GM18868 (cell line): ENCODE results near the gene SEPTIN12.
"Not testable (repeated sequence)": the region's sequence is repeated elsewhere in the genome, so short reads cannot be mapped to it uniquely, and the experiment has no call there.

Experiments
- ATAC-seq: cut with Tn5 transposase; IDR thresholded peaks from one replicate; pipeline ENCODE4 v1.9.1; 2021; ENCODE audit warnings: mild to moderate bottlenecking, moderate library complexity; ENCODE audit not compliant: unreplicated experiment

SEPTIN12 gene

DNA sequence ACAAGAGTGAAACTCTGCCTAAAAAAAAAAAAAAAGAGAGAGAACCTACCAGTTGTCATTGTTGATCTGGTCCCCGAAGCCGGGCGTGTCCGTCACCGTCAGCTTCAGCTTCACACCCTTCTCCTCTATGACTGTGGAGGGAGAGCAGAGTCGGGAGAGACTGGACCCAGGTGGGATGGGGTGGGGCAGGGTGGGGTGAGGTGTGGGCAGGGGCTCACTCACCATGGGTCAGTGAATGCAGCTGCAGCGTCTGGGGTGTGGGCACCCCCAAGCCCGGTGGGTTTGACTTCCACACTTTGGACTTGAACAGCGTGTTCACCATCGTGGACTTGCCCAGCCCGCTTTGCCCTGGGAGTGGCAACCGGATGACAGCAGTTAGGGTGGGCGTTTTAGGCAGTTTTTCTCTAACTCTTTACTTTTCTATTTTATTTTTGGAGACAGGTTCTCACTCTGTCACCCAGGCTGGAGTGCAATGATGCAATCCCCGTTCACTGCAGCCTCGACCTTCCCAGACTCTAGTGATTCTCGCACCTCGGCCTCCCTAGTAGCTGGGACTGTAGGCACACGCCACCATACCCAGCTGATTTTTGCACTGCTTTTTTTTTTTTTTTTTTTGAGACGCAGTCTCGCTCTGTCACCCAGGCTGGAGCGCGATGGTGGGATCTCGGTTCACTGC lies 2.2 kb downstream of the SEPTIN12 start:
- no peak for ATAC-seq

DNA sequence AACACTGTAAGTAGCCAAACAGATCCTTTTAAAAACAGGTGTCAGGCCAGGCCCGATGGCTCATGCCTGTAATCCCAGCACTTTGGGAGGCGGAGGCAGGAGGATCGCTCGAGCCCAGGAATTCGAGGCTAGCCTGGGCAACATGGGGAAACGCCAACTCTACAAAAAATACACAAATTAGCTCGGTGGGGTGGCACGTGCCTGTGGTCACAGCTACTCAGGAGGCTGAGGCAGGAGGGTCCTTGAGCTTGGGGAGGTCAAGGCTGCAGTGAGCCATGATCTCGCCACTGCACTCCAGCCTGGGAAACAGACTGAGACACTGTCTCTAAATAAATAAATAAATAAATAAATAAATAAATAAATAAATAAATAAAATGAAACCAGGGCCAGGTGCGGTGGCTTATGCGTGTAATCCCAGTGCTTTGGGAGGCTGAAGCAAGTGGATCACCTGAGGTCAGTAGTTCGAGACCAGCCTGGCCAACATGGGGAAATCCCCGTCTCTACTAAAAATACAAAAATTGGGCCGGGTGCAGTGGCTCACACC lies 3.6 kb downstream of the SEPTIN12 start:
- not testable (repeated sequence) for ATAC-seq

DNA sequence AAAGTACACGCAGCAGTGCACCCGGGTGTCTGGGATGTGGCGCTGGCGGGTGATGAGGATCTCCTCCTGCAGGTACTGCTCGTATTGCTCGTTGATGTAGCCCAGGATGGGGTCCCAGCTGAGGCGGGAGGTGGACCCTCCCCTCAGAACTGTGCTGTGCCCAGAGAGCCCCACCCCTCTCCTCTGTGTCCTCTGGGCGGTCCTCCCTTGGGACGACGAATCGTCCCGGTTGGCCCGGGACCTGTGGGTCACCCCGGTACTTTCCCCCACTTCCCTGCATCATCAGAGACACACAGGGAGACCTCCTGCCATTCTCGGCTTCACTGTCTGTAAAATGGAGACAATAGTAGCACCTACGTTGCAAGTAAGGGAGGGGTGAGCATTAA lies 4.2 kb downstream of the SEPTIN12 start:
- ATAC-seq, result no peak

DNA sequence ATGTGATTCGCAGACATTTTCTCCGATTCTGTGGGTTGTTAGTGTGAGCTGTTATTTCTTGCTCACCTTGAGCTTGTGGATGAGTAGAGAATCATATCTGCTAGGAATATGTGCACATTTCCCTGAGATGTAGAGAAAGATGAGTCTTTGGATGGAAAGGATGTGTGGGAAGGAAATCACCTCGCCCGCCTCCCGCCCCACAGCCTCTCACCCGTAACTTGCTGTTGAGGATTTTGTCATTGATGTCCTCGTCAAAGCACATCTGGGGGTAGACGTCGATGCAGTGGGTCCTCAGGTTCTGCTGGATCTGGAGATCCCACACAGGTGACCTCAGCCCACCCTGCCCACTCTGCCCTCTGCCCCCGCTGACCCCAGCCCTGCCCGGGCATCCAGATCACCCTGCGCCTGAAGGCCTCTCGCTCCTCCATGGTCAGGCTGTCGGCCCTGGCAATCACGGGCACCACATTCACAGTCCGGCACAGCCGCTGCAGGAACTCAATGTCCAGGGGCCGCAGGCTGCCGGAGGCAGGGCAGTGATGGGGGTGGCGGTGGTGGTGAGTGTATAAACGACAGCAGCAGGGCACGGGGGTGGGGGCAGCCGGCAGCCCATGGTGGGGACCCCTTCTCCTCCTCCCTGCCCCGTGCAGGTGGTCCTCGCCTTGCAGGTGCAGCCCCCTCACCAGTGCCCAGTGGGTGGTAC lies 4.7 kb downstream of the SEPTIN12 start:
- ATAC-seq, result no peak

DNA sequence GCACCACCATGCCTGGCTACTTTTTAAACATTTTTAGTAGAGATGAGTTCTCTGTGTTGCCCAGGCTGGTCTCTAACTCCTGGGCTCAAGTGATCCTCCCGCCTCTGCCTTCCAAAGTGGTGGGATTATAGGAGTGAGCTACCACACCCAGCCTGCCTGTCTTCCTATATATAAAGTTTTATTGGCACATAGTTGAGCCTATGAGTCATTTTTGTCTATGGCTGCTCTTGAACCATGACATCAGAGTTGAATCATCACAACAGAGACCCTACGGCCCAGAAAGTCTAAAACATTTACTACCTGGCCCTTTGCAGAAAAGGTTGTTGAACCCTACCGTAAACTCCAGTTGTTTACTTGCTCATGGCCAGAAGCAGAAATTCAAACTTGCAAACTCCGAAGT lies 7.9 kb downstream of the SEPTIN12 start:
- no peak for ATAC-seq

DNA sequence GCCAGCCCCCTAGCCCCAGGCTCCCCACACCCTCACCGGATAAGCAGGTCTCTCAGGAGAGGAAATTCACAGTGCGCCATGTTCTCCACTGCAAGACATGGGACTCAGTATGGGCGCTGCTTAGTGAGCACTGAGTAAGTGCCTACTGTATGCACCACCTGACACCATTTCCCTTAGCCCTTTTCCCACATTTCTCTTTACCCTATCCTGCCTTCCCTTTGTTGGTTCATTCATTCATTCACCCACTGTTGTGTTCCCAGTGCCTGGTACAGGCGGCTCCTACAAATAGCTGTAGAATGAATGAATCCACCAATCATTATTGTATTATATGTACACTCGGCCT lies 10.1 kb downstream of the SEPTIN12 start:
- no peak for ATAC-seq

DNA sequence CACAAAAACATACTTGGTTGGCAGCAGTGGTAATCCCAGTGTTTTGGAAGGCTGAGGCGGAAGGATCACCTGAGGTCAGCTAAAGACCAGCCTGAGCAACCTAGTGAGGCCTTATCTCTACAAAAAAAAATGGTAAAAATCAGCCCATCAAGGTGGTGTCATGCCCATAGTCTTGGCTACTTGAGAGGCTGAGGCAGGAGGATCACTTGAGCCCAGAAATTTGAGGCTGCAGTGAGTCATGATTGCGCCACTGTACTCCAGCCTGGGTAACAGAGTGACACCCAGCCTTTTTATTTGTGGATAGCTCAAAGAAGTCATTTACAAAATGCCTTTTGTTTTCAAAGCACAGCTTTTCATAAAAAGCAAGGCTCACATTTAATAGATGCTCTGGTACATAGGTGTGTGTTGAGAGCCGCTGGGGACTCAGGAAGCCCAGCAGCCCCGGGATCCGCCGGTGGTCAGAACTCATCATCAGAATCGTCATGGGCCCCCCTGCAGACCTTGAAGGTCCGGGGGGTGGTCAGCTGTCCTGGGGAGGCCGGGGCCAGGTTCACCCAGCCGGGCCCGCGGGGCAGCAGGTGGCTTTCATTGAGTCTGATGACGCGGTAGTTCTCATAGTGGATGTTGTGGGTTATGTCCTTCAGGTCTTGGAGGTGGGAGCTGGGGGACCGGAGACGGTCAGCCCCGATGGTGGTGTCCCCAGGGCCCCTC lies 10.7 kb downstream of the SEPTIN12 start:
- ATAC-seq, result no peak

DNA sequence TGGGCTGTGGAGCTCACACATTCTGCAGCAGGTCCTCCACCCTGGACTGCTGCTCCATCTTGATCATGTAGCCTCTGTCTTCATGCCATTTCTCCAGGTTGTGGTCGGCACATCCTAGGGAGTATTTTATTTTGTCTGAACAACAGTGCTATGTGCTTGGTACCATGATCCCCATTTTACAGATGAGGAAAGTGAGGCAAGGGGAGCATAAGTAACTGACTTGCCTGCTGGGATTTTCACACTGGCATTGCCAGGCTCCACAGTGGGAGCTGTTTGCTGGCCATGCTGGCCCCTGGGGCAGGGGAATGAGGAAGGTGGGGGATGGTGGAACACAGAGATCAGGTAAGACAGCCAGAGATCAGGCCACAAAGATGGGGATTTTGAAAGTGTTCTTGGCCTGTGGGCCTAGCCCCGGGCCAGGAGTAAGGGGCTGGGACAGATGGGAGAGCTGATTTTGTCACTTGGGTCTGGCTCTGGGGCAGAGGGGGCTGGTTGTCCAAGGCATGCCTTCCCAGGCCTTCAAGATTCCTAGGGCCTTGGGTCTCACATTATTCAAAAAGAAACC lies 11.9 kb downstream of the SEPTIN12 start:
- no peak for ATAC-seq

DNA sequence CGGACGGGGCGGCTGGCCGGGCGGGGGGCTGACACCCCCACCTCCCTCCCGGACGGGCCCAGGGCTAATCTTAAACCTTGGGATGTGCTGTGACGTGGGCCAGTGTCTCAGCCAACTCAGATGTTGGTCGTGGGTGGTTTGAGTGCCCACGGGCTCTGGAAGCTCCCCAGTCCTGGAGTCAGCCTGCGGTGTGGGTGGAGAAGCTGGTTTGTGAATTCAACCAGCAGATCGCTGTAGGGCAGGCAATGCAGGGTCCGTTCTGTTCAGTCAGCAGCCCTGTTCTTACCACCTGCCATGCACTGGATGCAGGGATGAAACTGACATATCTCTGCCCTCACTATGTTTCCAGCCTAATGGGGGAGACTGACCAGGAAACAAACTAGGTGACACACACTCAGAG lies 13.1 kb downstream of the SEPTIN12 start:
- no peak for ATAC-seq

DNA sequence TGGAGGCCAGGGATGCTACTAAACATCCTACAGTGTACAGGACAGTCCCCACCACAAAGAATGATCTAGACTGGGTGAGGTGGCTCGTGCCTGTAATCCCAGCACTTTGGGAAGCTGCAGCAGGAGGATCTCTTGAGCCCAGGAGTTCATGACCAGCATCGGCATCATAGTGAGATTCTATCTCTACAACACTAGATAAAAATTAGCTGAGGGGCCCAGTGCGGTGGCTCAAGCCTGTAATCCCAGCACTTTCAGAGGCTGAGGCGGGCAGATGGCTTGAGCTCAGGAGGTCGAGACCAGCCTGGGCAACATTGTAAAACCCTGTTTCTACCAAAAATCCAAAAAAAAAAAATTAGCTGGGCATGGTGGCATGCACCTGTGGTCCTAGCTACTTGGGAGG lies 15.8 kb downstream of the SEPTIN12 start:
- no peak for ATAC-seq

DNA sequence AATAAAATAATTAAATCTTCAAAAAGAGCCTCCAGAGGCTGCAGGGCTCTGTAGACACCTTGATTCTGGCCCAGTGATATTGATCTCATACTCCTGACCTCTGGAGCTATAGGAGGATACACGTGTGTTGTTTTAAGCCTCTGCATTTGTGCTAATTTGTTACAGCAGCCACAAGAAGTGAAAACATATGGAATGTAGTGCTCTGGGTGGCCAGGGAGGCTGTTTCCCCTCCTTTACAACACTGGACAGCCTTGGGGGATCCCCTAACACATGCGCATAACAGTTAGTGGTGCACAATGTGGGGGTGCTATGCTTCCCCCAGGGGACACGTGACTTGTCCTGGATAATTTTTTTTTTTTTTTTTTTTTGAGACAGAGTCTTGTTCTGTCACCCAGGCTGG lies 16.5 kb downstream of the SEPTIN12 start:
- no peak for ATAC-seq

DNA sequence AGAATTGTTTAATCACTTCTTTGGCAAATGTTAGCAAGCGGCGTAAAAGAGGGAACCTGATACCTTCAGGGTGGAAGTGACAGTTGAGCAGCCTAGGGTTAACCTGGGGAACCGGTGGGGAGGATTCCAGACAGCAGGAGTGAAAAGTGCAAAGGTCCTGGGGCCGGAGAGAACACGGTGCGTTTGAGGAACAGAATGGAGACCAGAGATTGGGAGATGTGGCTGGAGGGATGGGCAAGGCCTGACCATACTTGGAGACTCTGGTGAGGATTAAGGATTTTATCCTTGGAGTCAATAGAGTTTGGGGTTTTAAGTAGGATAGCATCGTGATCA lies 18.9 kb downstream of the SEPTIN12 start:
- no peak for ATAC-seq

DNA sequence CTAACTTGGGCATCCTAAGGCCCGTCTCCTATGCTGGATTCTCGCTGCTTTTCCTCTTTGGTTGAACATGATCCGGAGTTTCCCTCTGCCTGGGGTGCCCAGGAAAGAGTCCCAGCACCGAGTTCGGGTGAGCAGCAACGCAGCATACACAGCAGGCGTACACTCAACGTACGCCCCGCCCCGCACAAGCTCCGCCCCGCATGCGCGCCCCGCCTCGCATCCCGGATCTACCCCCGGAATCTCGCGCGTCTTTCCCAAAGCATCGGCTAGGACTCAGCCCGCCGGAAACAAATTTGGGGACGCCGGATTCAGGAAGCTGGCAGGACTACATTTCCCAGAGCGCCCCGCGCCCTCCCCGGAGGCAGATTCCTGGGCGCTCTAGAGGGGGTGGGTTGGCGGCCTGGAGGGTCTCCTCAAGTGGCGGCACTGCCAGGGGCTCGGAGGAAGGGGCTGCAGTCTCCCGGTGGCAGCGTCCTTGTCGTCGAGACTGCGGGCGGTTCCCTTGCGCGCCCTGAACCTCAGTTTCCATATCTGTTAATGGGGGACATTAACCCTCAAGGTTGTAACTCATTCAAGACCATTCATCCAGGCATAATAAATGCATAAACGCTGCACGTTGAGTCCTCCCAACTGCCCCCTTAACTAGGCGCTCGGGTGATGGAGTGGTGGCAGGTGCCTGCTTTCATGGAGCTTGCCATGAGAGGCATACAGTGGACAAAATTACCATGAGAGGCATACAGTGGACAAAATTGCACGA lies 19.4 kb downstream of the SEPTIN12 start:
- peak; percentile 64 for ATAC-seq

DNA sequence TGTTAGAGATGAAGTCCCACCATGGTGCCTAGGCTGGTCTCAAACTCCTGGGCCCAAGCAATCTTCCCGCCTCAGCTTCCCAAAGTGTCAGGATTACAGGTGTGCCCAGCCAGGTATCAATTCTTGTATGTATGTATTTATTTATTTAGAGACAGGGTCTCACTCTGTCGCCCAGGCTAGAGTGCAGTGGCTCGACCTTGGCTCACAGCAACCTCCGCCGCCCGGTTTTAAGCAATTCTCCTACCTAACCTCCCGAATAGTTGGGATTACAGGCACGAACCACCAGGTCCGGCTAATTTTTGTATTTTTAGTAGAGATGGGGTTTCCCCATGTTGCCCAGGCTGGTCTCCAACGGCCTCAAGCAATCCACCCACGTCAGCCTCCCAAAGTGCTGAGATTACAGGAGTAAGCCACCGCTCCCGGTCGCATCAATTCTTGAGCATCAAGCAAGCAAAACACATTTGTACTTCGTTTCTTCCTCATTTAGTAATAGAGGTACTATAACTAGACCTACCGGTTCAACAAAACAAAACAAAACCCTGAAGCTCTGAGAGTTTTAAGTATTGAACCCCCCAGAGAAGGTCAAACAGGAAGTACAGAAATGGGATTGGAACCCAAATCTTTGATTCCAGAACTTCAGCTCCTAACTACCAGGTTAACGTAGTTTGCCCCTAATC lies 20.1 kb downstream of the SEPTIN12 start:
- peak; percentile 10 for ATAC-seq

DNA sequence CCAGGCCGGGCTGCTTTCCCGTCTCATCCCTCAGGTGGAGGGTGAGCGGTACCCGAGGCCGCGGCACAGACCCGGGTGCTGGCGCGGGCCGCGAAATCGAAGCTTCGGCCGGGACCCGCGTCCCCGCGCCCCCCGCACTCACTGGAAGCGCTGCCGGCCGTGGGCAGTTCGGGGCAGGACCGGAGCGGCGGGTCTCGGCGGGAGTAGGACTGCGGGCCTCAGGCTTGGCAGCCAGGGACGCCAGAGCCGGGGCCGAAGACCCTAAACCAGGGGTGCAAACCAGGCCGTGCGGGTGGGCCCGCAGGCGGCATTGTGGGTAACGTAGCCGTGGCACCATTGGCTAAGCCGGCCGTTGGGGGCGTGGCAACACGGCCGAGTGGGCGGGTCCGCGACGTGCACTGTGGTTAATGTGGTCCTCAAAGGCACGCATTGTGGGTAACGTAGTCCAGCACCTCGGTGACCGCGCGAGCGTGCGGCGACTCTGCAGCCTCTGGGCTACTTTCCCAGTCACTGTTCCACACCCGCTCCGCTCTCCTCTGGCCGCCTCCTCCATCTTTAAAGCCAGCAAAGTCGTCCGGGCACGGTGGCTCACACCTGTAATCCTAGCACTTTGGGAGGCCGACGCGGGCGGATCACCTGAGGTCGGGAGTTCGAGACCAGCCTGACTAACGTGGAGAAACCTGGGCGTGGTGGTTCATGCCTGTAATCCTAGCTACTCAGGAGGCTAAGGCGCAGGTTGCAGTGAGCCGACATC lies 21.1 kb downstream of the SEPTIN12 start, which contains the start of gene ZNF500:
Gene ZNF500 (minus strand): TSS at position 288 of the 754 bp plus-strand sequence. CDS start 1,184 bp downstream, outside the sequence.
- ATAC-seq, result peak; percentile 86

DNA sequence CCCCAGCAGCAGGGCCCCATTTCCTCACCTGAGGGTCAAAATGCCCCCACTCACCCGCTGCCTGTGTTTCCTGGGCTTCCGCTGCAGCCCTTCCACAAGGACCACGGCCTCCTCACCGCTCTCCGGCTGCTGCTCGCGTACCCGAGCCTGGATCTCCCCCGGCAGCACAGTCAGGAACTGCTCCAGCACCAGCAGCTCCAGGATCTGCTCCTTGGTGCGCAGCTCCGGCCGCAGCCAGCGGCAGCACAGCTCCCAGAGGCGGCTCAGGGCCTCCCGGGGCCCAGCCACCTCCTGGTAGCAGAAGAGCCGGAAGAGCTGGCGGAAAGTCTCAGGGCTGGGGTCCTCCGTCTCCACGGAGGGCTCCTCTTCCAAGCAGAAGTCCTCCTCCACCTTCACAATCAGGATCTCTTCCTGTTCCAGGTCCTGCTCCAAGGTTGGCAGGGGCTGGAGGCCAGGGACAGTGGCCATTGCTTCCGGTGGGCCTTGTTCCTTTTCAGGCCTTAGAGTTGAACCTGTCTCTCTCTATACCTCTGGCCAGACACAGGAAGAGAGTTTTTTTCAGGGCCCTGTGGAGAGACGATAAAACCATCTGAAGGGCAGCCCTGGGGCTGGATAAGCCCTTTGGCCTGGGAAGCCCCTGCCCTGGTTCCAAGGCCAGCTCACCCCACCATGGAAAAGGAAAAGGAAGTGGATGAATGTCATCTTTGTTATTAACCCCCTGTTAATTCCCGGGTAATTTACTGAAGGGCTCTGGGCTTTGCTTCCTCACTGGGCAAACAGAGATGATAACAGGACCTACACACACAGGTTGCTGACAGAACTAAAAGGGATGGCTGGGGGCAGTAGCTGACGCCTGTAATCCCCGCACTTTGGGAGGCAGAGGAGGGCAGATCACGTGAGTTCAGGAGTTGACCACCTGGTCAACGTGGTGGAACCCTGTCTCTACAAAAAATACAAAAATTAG lies 22.4 kb downstream of the SEPTIN12 start:
- ATAC-seq, result no peak

DNA sequence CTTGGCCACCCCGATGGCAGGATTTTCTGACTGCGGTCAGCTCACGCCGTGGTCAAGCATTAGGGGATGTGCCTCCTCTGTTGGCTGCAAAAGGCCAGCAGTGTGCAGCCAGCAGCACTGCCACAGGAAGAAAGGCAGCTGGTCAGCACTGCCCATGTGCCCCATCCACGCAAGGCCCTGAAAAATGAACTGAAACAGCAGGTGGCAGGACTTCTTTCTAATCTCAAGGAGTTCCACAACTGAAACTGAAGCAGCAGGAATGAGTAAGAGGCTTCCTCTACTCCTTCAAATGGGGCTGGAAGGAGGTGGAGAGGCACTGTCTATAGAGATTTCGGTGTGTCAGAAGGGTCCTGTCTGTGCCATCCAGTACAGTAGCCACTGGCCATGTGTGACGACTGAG lies 24.4 kb downstream of the SEPTIN12 start:
- no peak for ATAC-seq

DNA sequence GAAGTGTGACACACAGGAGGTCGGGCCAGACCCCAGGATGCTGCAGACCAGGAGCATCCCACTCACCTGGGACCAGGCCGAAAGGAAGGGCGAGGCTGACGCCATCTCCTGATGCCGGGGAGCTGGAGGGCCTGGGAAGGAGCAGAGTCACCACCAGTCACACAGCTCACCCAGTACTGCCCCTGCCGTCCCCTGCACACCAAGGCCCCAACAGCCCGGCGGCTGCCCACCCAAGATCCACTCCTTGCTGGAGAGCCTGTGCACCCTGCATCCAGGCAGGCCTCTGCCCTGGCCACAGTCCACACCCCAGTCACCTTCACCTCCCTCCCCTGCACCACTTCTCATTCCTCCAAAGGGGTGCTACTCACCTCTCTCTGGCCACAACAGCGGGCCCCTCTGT lies 25.9 kb downstream of the SEPTIN12 start:
- ATAC-seq, result no peak
